ENCODE data around the gene SERPING1.

The SERPING1 gene

DNA sequence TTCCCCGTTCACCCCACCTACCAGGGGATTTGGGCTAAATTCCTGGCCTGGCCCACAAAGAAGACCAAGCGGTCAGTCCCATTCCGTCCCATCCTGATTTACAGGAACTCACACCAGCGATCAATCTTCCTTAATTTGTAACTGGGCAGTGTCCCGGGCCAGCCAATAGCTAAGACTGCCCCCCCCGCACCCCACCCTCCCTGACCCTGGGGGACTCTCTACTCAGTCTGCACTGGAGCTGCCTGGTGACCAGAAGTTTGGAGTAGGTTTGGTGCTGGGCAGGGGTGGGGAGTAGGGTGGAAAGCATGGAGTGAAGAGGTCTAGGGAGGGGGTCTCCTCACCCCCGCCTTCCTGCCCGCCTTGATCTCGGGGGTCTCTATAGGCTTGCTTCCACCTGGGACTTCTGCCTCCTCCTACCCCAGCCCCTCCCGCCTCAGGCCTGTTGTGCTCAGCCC lies at the start of gene SERPING1:
SERPING1 (plus strand) TSS at position 225 of the 455 bp plus-strand sequence. CDS start 586 bp downstream, outside the sequence.
- DNase-seq (ENCODE audit: insufficient read length, low spot score) (no peak), FAIRE-seq (no peak)
- TF ChIP-seq, protein P1, sequence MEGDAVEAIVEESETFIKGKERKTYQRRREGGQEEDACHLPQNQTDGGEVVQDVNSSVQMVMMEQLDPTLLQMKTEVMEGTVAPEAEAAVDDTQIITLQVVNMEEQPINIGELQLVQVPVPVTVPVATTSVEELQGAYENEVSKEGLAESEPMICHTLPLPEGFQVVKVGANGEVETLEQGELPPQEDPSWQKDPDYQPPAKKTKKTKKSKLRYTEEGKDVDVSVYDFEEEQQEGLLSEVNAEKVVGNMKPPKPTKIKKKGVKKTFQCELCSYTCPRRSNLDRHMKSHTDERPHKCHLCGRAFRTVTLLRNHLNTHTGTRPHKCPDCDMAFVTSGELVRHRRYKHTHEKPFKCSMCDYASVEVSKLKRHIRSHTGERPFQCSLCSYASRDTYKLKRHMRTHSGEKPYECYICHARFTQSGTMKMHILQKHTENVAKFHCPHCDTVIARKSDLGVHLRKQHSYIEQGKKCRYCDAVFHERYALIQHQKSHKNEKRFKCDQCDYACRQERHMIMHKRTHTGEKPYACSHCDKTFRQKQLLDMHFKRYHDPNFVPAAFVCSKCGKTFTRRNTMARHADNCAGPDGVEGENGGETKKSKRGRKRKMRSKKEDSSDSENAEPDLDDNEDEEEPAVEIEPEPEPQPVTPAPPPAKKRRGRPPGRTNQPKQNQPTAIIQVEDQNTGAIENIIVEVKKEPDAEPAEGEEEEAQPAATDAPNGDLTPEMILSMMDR (IDR thresholded peaks at IDR 0.05; ENCODE audit: insufficient read depth, missing control alignments) = no peak

DNA sequence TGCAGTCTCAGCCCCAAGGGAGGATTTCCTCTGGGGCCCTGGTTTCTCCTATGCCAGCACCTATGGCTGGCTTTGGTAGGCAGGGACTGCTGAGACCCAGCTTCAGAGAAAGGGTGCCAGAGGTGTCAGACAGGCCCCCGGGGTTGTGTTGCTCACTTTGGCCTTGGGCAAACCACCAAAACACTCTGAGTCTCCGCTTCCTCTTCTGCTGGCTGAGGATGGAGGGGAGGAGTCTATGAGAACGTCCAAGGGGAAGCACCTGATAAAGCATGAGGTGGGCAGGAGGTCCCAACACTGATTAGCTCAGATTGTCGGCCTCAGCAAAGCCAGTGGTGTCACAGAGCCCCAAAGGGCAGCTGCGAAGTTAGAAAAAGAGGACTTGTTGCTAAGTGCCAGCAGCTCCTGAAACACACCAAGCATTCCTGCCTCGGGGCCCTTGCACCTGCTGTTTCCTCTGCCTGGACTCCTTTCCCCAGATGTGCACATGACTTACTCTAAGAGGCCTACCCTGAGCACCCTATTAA lies 49.6 kb upstream of the SERPING1 start:
- TF ChIP-seq, protein P1 (IDR thresholded peaks at IDR 0.05; ENCODE audit: insufficient read depth, missing control alignments) = no peak
- no peak for FAIRE-seq
- no peak for DNase-seq (ENCODE audit: insufficient read length, low spot score)

DNA sequence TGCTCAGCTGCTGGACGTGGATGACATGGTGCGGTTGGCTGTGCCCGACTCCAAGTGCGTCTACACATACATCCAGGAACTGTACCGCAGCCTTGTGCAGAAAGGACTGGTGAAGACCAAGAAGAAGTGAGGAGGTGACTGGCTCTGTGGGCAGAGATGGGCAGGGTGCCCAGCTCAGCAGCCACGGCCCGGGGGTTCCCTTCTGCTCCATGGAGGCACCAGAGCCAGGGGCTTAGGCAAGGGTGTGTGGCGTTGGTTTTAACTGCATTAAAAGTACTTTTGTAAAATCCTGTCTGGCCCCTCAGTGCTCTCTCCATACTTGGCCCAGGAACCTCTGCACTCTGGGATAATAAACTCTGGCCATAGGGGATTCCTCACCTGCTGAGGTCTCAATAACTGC lies 47.5 kb upstream of the SERPING1 start:
- TF ChIP-seq, protein P1 (IDR thresholded peaks at IDR 0.05; ENCODE audit: insufficient read depth, missing control alignments) = no peak
- FAIRE-seq (no peak), DNase-seq (ENCODE audit: insufficient read length, low spot score) (no peak)

DNA sequence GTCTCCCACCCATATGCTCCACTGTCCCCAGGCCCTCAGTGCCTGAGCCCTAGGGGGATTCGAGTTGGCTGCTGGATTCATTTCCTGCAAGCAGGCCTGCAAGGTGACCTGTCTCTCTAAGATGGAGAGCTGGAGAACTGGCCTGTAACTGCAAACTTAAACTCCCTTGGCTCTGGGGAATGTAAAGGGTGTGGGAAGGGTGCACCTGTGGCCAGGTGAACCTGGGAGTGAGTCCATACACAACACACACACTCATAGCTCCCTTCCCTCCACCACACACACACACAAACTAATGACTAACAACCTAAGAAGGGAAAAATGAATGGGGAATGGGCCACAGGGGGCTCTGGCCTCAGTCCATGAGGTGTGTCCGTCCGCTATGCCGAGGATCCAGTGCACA lies 45.5 kb upstream of the SERPING1 start:
- no peak for DNase-seq (ENCODE audit: insufficient read length, low spot score)
- TF ChIP-seq, protein P1 (IDR thresholded peaks at IDR 0.05; ENCODE audit: insufficient read depth, missing control alignments) = no peak
- no peak for FAIRE-seq

DNA sequence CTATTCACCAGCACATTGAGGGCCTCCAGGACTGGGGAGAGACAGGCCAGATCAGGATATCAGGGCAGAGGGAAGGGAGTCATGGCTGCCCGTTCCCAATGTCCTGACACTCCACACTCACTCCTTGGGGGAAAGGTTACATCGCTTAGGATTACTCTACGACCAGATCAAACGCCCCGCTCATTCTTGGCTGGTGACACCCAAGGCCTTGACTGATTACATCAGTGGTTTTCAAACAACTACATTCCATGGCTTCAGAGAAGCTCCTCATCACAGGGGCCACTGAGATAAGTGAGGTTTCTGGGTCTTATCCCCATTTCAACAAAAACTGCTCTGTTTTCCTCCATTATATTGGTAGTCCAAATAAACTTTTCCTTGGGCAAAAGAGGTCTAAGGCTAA lies 45.0 kb upstream of the SERPING1 start:
- DNase-seq (ENCODE audit: insufficient read length, low spot score) = no peak
- FAIRE-seq = no peak
- TF ChIP-seq, protein P1 (IDR thresholded peaks at IDR 0.05; ENCODE audit: insufficient read depth, missing control alignments) = no peak

DNA sequence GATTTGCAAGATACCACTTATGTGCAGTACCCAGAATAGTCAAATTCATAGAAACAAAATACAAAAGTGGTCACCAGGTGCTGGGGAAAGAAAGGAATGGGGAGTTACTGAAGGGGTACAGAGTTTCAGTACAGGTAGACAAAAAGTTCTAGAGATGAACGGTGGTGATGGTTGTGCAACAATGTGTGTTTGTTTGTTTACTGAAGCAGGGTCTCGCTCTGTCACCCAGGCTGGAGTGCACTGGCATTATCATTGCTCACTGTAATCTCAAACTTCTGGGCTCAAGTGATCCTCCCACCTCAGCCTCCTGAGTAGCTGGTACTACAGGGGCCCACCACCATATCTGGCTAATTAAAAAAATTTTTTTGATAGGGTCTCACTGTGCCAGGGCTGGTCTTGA lies 42.1 kb upstream of the SERPING1 start:
- TF ChIP-seq, protein P1 (IDR thresholded peaks at IDR 0.05; ENCODE audit: insufficient read depth, missing control alignments) = no peak
- no peak for FAIRE-seq
- no peak for DNase-seq (ENCODE audit: insufficient read length, low spot score)

DNA sequence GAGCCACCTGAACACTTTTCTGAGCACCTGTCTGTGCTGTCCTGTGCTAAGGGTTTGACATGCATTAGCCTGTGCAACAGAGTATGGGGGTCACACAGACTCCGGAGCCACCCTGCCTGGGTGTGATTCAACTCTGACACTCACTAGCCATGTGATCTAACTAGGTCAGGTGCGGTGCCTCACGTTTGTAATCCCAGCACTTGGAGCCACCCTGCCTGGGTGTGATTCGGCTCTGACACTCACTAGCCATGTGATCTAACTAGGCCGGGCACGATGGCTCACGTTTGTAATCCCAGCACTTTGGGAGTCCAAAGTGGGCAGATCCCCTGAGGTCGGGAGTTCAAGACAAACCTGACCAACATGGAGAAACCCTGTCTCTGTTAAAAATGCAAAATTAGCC lies 41.4 kb upstream of the SERPING1 start:
- DNase-seq (ENCODE audit: insufficient read length, low spot score) (no peak), FAIRE-seq (no peak)
- TF ChIP-seq, protein P1 (IDR thresholded peaks at IDR 0.05; ENCODE audit: insufficient read depth, missing control alignments) = no peak
